ENCODE measurements around the gene ANKEF1.

The ANKEF1 gene

DNA sequence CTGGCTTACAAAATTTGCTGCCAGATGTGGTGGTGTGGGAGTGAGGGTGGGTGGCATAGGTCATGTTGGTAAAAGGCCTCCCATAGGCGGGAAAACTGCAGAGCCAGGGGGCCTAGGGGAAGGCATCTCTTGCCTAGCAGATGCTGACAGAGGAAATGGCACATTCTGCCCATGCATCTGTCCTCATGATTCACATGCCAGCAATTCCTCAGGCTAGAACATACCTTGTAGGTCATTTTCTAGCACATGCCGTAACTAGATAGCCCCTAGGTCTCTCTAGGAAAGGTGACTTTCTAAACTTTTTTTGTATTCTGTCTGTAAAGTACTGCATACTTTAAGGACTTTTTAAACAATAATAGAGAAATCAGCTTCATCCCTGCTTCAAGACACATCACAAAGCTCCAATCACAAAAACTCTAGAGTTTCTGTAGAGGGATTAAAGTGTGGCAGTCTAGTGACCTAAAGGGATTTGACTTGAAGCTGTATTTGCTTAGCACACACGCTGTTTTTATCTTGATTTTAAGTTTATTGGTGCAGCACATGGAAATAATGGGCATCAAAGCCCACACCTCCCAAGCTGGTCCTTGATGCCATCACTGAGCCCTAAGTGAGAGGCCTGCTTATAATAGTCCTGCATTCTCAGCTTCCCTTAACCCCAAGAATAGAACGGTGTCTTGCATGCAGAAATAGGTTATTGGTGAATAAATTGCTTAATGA lies 55.2 kb downstream of the ANKEF1 start:
- TF ChIP-seq, protein P1, sequence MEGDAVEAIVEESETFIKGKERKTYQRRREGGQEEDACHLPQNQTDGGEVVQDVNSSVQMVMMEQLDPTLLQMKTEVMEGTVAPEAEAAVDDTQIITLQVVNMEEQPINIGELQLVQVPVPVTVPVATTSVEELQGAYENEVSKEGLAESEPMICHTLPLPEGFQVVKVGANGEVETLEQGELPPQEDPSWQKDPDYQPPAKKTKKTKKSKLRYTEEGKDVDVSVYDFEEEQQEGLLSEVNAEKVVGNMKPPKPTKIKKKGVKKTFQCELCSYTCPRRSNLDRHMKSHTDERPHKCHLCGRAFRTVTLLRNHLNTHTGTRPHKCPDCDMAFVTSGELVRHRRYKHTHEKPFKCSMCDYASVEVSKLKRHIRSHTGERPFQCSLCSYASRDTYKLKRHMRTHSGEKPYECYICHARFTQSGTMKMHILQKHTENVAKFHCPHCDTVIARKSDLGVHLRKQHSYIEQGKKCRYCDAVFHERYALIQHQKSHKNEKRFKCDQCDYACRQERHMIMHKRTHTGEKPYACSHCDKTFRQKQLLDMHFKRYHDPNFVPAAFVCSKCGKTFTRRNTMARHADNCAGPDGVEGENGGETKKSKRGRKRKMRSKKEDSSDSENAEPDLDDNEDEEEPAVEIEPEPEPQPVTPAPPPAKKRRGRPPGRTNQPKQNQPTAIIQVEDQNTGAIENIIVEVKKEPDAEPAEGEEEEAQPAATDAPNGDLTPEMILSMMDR (IDR thresholded peaks at IDR 0.05; ENCODE audit: extremely low read depth, missing control alignments), result no peak

DNA sequence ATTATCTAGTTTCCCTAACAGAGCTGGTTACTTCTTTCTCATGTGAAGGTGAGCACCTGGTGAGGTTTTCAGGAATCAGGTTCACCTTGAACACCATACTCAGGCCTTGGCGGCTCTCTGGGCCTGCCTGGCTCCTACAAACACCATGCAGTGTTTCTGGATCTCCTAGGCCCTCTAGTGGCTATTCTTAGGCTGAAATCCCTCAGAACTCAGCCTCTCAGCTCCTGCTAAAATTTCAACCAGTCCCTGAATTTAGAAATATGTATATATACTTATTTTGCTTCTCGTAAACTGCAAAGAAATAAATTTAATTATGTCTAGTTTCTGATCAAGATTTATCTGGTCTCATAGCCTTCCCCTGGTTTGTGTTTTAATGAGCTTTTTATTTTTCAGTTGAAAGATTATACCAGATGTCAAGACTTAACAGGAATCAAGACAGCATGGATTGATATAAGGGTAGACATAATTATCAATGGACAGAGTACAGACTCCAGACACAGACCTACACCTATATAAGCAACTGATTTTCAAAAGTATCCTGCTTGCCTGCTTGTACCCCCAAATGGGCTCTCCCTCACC lies 55.9 kb downstream of the ANKEF1 start:
- TF ChIP-seq, protein P1 (IDR thresholded peaks at IDR 0.05; ENCODE audit: extremely low read depth, missing control alignments), result peak; percentile 38
- peak; percentile 30 for DNase-seq (ENCODE audit: low spot score)

More for the DNA sequence above, 55.2 kb downstream of the ANKEF1 start:
- DNase-seq (ENCODE audit: low spot score), result no peak

DNA sequence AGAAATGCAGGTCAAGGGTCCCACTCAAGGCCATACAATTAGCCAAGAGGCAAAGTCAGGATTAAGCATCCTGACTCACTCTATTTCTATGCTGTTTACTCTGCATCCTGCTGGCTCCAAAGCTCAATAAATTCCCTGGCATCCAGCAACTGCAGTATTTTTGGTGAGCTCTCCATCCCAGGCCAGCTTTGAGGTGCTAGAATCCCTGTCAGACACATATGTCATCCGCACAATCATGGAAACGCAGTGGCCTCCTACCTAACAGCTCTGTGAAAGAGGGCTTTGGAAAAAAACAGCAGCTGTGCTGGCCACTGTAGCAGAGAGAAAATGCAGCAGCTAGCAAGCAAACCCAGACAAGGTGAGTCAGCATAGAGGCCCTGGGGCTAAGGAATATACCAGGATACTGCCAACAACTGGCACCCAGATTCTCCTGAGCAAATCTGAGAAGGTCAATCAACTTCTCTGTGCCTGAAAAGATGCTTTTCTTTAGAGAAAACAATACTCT lies 58.4 kb downstream of the ANKEF1 start:
- no peak for DNase-seq (ENCODE audit: low spot score)
- TF ChIP-seq, protein P1 (IDR thresholded peaks at IDR 0.05; ENCODE audit: extremely low read depth, missing control alignments), result no peak

DNA sequence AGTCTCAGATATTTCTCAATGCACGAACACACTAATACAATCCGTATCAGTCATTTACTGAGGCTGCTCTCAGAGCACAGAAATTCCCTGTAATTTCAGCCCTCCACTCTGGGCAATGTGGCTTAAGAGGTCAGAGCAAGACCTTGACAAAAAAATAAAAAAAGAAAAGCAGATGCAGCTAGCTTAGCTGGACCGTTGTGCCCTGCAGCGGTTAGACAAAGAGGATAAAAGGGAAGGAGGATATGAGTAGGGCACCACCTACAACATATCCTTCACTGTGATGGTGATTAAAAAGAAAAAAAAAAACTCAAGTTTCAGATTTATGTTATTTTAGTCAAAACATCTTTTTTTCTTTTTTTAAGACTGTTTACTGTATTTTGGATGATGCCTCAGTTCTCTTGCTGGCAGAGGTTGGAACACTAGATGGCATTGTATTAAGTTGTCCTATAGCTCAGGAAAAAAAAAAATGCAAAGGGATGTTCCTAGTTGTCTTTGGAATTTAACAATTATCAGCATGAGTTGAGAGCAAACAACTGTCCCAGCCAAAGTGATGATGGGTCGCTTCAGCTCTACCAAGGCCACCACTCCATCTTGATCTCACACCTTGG lies 59.9 kb downstream of the ANKEF1 start:
- DNase-seq (ENCODE audit: low spot score), result no peak
- TF ChIP-seq, protein P1 (IDR thresholded peaks at IDR 0.05; ENCODE audit: extremely low read depth, missing control alignments), result no peak

DNA sequence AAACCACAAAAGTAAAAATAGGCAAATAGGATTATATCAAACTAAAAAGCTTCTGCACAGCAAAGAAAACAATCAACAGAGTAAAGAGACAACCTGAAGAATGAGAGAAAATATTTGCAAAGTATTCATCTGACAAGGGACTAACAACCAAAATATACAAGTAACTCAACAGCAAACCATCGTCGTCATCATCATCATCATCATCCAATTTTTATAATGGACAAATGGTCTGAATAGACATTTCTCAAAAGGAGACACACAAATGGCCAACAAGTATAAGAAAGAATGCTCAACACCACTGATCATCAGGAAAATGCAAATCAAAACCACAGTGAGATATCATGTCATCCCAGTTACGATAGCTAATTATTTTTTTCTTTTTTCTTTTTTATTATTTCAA lies 62.0 kb downstream of the ANKEF1 start:
- TF ChIP-seq, protein P1 (IDR thresholded peaks at IDR 0.05; ENCODE audit: extremely low read depth, missing control alignments), result no peak
- DNase-seq (ENCODE audit: low spot score), result no peak

DNA sequence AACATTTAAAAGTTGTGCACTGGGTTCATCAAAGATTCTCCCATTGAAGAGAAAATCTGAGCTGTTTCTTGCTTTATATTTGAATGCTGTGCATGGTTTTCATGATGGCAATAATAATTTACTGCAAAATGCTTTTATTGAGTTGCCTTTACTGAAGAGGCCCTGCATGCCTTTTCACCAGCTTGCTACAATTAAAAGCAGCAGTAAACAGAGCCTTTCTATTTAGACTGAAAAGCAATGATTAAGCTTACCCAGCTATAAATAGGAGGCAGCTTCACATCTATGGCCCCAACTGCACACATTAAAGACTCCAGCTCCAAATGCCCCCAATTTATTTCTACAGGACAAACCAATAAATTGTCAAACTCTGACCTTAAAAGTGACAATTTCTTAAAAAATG lies 70.3 kb downstream of the ANKEF1 start:
- TF ChIP-seq, protein P1 (IDR thresholded peaks at IDR 0.05; ENCODE audit: extremely low read depth, missing control alignments), result no peak
- DNase-seq (ENCODE audit: low spot score), result no peak
